ENCODE results near the gene GNAQ.

DNA sequence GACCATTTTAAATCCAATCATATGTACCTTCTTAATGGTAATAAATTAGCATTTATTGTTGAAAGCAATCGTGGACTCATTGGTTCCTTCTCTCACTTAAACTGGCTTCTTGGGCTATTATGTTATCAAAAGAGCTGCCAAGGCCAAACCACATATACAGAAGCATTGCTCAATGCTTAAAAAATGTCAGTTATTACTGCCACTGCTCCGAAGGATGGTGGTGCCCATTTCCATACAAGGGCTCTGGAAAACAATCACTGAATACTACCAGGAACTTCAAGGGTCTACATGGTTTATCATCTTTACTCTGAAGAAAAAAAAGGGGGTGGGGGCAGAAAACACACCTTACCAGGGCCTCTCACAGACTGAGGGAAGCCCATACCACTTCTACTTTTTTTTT, 104.3 kb downstream of the GNAQ start:
- TF ChIP-seq, protein P1, sequence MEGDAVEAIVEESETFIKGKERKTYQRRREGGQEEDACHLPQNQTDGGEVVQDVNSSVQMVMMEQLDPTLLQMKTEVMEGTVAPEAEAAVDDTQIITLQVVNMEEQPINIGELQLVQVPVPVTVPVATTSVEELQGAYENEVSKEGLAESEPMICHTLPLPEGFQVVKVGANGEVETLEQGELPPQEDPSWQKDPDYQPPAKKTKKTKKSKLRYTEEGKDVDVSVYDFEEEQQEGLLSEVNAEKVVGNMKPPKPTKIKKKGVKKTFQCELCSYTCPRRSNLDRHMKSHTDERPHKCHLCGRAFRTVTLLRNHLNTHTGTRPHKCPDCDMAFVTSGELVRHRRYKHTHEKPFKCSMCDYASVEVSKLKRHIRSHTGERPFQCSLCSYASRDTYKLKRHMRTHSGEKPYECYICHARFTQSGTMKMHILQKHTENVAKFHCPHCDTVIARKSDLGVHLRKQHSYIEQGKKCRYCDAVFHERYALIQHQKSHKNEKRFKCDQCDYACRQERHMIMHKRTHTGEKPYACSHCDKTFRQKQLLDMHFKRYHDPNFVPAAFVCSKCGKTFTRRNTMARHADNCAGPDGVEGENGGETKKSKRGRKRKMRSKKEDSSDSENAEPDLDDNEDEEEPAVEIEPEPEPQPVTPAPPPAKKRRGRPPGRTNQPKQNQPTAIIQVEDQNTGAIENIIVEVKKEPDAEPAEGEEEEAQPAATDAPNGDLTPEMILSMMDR (conservative IDR thresholded peaks at IDR 0.05 in 1 of 2, IDR thresholded peaks at IDR 0.05 in 1 of 2; ENCODE audit: extremely low read depth in 1 of 2, insufficient read depth in 1 of 2, low read depth in 1 of 2, low read length in 2 of 2): no peak
- no peak for TF ChIP-seq EZH2 (IDR thresholded peaks at IDR 0.05; ENCODE audit: borderline replicate concordance, low read length)
